K562 (cell line): ENCODE measurements around the gene MAP4K5. TPM values are rescaled to one million over a fixed set of nuclear protein-coding genes. Genes with fewer than 3 reads are reported as not detected.

Experiments
- ATAC-seq: fragments of 200-7000 bp; cut with Tn5 transposase; 3 replicates; pipeline ENCODE4 v1.9.1; 2020; ENCODE audit warnings: moderate library complexity
- BruUV-seq: library from RNA; stranded (reverse); fragments of 400-500 nt; replicated peaks from 2 replicates; lab custom pipeline; 2021; lab: Mats Ljungman, UMichigan
- CTCF ChIA-PET: fragments of 300-600 bp; formaldehyde crosslinking; extraction: SDS; loops from one replicate; lab custom pipeline; 2021; ENCODE audit warnings: low intra/inter-chr PET ratio; lab: Yijun Ruan, JAX
- POLR2A ChIA-PET: fragments of 300-600, 350-650 bp; sonication (Branson Sonifier 250); formaldehyde crosslinking; extraction: SDS; loops from one replicate; lab custom pipeline; 2021; ENCODE audit warnings: antibody characterized with exemption, inconsistent platforms; lab: Yijun Ruan, JAX
- DNase-seq, 4 experiments: peaks; one replicate each; pipeline versions ENCODE4 v3.0.0 to v3.0.0-alpha.2; 2011 to 2018; ENCODE audit warnings: low spot score in 3 of 4, mixed read lengths in 3 of 4; ENCODE audit errors: extremely low read depth in 1 of 4
- FAIRE-seq: peaks from 2 replicates; lab custom pipeline; 2011; peaks lifted over from hg19 to GRCh38; lab: Jason Lieb, UNC
- H2AFZ ChIP-seq: 2 replicates; pipeline ENCODE4 v1.6.0; 2011; ENCODE audit warnings: low read depth, low read length, control low read depth, inconsistent platforms
- H3K27ac ChIP-seq: fragments of 200-600 bp; 3 replicates; pipeline ENCODE4 v1.8.0; 2011; ENCODE audit warnings: low read depth, mild to moderate bottlenecking, control low read depth, inconsistent platforms, low read length, moderate library complexity, mixed read lengths; ENCODE audit errors: extremely low read depth
- H3K27me3 ChIP-seq, 2 experiments: fragments of 300-600 bp in 1 of 2; 2 replicates in 1 of 2; 3 replicates in 1 of 2; pipeline versions ENCODE4 v1.6.0 to v1.8.0; 2011; ENCODE audit warnings: inconsistent platforms in 2 of 2, low read length in 2 of 2, mild to moderate bottlenecking in 1 of 2, mixed read lengths in 1 of 2, moderate library complexity in 1 of 2; ENCODE audit not compliant: control insufficient read depth in 2 of 2, insufficient read depth in 2 of 2
- H3K36me3 ChIP-seq: fragments of 300-600 bp; 3 replicates; pipeline ENCODE4 v1.8.0; 2011; ENCODE audit warnings: mild to moderate bottlenecking, low read length, inconsistent platforms; ENCODE audit not compliant: control insufficient read depth, insufficient read depth
- H3K4me1 ChIP-seq, 2 experiments: fragments of 200-600 bp in 1 of 2; replicated peaks in 1 of 2; 2 replicates in 1 of 2; 3 replicates in 1 of 2; pipeline versions ENCODE4 v1.5.1 to v1.8.0; 2011; ENCODE audit warnings: inconsistent platforms in 2 of 2, low read length in 2 of 2, mild to moderate bottlenecking in 1 of 2, mixed read lengths in 1 of 2, moderate library complexity in 1 of 2; ENCODE audit not compliant: control insufficient read depth in 2 of 2, insufficient read depth in 2 of 2
- H3K4me2 ChIP-seq: 2 replicates; pipeline ENCODE4 v1.6.1; 2011; ENCODE audit warnings: low read length, control low read depth, inconsistent platforms, mixed read lengths; ENCODE audit not compliant: insufficient read depth
- H3K4me3 ChIP-seq: fragments of 200-600 bp; sonication (generic), shearing (Covaris generic); 2 replicates; pipeline ENCODE4 v1.5.1; 2016; ENCODE audit warnings: control low read depth, inconsistent platforms
- H3K79me2 ChIP-seq: fragments of 200-600 bp; 3 replicates; pipeline ENCODE4 v1.8.0; 2011; ENCODE audit warnings: low read length, inconsistent platforms; ENCODE audit not compliant: control insufficient read depth, insufficient read depth
- H3K9ac ChIP-seq, 2 experiments: 2 replicates each; pipeline versions ENCODE4 v1.6.0 to v1.6.1; 2011; ENCODE audit warnings: low read depth in 2 of 2, low read length in 2 of 2, control low read depth in 1 of 2, inconsistent platforms in 1 of 2, mild to moderate bottlenecking in 1 of 2, mixed read lengths in 1 of 2; ENCODE audit not compliant: insufficient read depth in 1 of 2
- H3K9me1 ChIP-seq: one replicate; pipeline ENCODE4 v1.6.0; 2011; ENCODE audit warnings: inconsistent platforms, mild to moderate bottlenecking, low read length, moderate library complexity; ENCODE audit not compliant: control insufficient read depth, insufficient read depth
- H3K9me3 ChIP-seq: replicated peaks from 2 replicates; pipeline ENCODE4 v1.5.1; 2011; ENCODE audit warnings: low read depth, low read length, inconsistent platforms; ENCODE audit not compliant: control insufficient read depth, insufficient read depth
- H4K20me1 ChIP-seq: replicated peaks from 2 replicates; pipeline ENCODE4 v1.6.1; 2011; ENCODE audit warnings: low read length, inconsistent platforms, mixed read lengths; ENCODE audit not compliant: control insufficient read depth, insufficient read depth
- ARHGAP35 ChIP-seq: fragments of 450-650 bp; IDR thresholded peaks from 2 replicates; pipeline ENCODE4 v1.6.1; 2018; ENCODE audit not compliant: partially characterized antibody
- BRCA1 ChIP-seq, 2 experiments: fragments of 450-650 bp in 1 of 2; sonication (generic) in 1 of 2; formaldehyde crosslinking in 1 of 2; IDR thresholded peaks; 2 replicates each; pipeline versions ENCODE4 v1.5.0 to v1.6.1; 2017 to 2020; ENCODE audit warnings: mild to moderate bottlenecking in 1 of 2, missing genetic modification reagents in 1 of 2
- NFRKB ChIP-seq: fragments of 450-650 bp; IDR thresholded peaks from 2 replicates; pipeline ENCODE4 v1.6.1; 2016; ENCODE audit warnings: low read depth
- ZBTB34 ChIP-seq: fragments of 250-450 bp; sonication (Bioruptor Pico); IDR thresholded peaks from 2 replicates; pipeline ENCODE4 v1.8.0; 2021; ENCODE audit warnings: mild to moderate bottlenecking, moderate library complexity
- ZNF436 ChIP-seq: fragments of 250-450, 450-650 bp; sonication (Bioruptor Pico); formaldehyde crosslinking; IDR thresholded peaks from 2 replicates; pipeline ENCODE4 v1.7.0; 2020; ENCODE audit warnings: mild to moderate bottlenecking
- WGBS: fragments of 100-300 bp; shearing (Covaris generic); methylation state at CpG from one replicate; pipeline ENCODE4 v1.1.6; 2016; ENCODE audit warnings: low coverage, mixed read lengths; ENCODE audit not compliant: insufficient coverage; ENCODE audit errors: missing lambda C conversion rate; 5-methylcytosine and 5-hydroxymethylcytosine counted together
- in situ Hi-C: fragments of 300-500 bp; cut with MboI; formaldehyde crosslinking; loops from 4 replicates; pipeline ENCODE4 v1.15.0; 2018; ENCODE audit warnings: inconsistent platforms, mixed read lengths
- intact Hi-C: fragments of 100-400 bp; cut with micrococcal nuclease; formaldehyde crosslinking; loops from 2 replicates; pipeline ENCODE4 v1.14.2; 2022
- polyA plus RNA-seq, 8 experiments: library from polyadenylated mRNA; depleted of rRNA in 4 of 8; stranded (reverse) in 5 of 8; unstranded in 3 of 8; fragments of >200 nt; fragmentation: Nextera tagmentation in 2 of 8; fragmentation: Illumina TruSeq in 1 of 8; extraction: Ambion mirVana in 2 of 8; extraction: Trizol in 1 of 8; gene quantifications; 2 replicates each; pipeline versions ENCODE4 v1.2.1 to v1.2.3, GENCODE V29; 2011 to 2014; ENCODE audit warnings: inconsistent platforms in 1 of 8, missing spikeins in 1 of 8
- total RNA-seq, 7 experiments: library from RNA; depleted of rRNA in 6 of 7; stranded (reverse); fragments of >200 nt in 6 of 7; fragmentation: Illumina TruSeq in 2 of 7; extraction: Trizol in 2 of 7; gene quantifications; 2 replicates each; pipeline versions ENCODE4 v1.2.1 to v1.2.3, GENCODE V29; 2011 to 2021; ENCODE audit warnings: low replicate concordance in 1 of 7

Gene MAP4K5
- total and polyA plus RNA-seq, 9 of the 15 experiments (the other 6 are each of a cell fraction or from before 2014, with no cell fraction given), result 5.9 to 29.4 (median 18.0) TPM

GRCh38 chr14:50381008-50381407 is 151.4 kb downstream of the MAP4K5 start:
- no peaks in the 10 kb centered on the region for H3K27me3 ChIP-seq
- H3K79me2 ChIP-seq, result no peaks in the 10 kb centered on the region
- no peak for DNase-seq
- ATAC-seq, result no peak
- H3K9me1 ChIP-seq, result no peaks in the 10 kb centered on the region
- no peak overlapping the region for H3K4me3 ChIP-seq
- no peak overlapping the region for H3K9ac ChIP-seq
- H2AFZ ChIP-seq, result no peak overlapping the region
- no peak overlapping the region for H3K4me2 ChIP-seq
- ChIA-PET CTCF (no interaction called here), POLR2A (no interaction called here)
- intact Hi-C loops (no loop called here), in situ Hi-C loops (no loop called here)
- H3K9me3 ChIP-seq, result no peaks in the 10 kb centered on the region
- H4K20me1 ChIP-seq, result 0 out of 2 replicates have a peak, but pooled peaks cover 3% of the 10 kb centered on the region
- no peaks in the 10 kb centered on the region for H3K4me1 ChIP-seq
- no TSS peak for BruUV-seq
- no peak for TF ChIP-seq ZNF436 (CRISPR knock-in tag)
- no peak for TF ChIP-seq NFRKB
- no peak for TF ChIP-seq BRCA1 (IDR thresholded peaks at IDR 0.05)
- TF ChIP-seq BRCA1 (CRISPR knock-in tag; IDR thresholded peaks at IDR 0.05), result no peak
- no peak for TF ChIP-seq ZBTB34
- TF ChIP-seq ARHGAP35, result no peak
- peaks cover 10% of the 10 kb centered on the region; the same call in 1 of the 3 replicates for H3K36me3 ChIP-seq
- no peak overlapping the region for H3K27ac ChIP-seq
- no peak for FAIRE-seq
- WGBS, result 100% methylated on average over 1 of the region's 1 CpG
